Stimulated activated CD8-positive, alpha-beta memory T cell treated with anti-CD3 and anti-CD28 coated beads, Interleukin-15, amount 100 ng/mL, for 4 hours (primary cell): ENCODE data around the gene ARVCF.

Experiments
- DNase-seq, 2 donors: peaks; one replicate each; pipeline ENCODE4 v3.0.0-alpha.2; 2020; ENCODE audit warnings: low read depth in 2 of 2

Gene ARVCF

GRCh38 chr22:19973551-19974267 is 42.9 kb downstream of the ARVCF start:
- no peak for DNase-seq

- DNase-seq = no peak
These were observed 43.7 kb downstream of the ARVCF start for GRCh38 chr22:19972652-19973550.

- no peak for DNase-seq
These were observed 44.4 kb downstream of the ARVCF start for GRCh38 chr22:19972251-19972650.

GRCh38 chr22:19971276-19972124 is 45.1 kb downstream of the ARVCF start:
- DNase-seq = no peak

- peak; percentile 34 to 45 for DNase-seq
These were observed 45.9 kb downstream of the ARVCF start for GRCh38 chr22:19970479-19971275.

GRCh38 chr22:19970031-19970478 is 46.6 kb downstream of the ARVCF start:
- no peak for DNase-seq

- DNase-seq = no peak
These were observed 47.3 kb downstream of the ARVCF start for GRCh38 chr22:19969141-19969928.

GRCh38 chr22:19968450-19968891 is 48.2 kb downstream of the ARVCF start:
- DNase-seq = no peak

GRCh38 chr22:19967850-19968449 is 48.7 kb downstream of the ARVCF start:
- no peak for DNase-seq

GRCh38 chr22:19966908-19967750 is 49.5 kb downstream of the ARVCF start:
- DNase-seq = no peak

- DNase-seq = no peak
These were observed 50.6 kb downstream of the ARVCF start for GRCh38 chr22:19965771-19966709.

GRCh38 chr22:19964701-19965386 is 51.8 kb downstream of the ARVCF start:
- DNase-seq = no peak

- DNase-seq = no peak
These were observed 52.6 kb downstream of the ARVCF start for GRCh38 chr22:19963863-19964642.

GRCh38 chr22:19962909-19963806 is 53.5 kb downstream of the ARVCF start:
- DNase-seq = no peak

GRCh38 chr22:19962246-19962908 is 54.2 kb downstream of the ARVCF start:
- DNase-seq = no peak
